ENCODE data around the gene KRT32.

KRT32 gene

DNA sequence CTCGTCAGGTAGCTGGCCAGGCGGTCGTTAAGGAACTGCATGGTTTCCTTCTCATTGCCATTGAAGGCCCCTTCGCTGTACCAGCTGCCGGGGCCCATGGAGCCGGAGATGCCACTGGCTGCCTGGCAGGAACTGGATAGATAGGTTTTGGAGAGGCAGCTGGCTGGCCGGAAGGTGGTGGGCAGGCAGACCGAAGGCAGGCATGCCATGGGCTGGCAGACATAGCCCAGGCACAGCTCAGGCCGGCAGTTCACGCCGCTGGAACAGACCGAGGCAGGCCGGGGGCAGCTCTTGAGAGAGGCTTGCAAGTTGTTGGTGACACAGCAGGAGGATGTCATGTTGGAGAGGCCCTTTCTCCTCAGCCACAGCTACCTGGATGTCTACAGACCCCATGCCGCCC, at the start of gene KRT32:
KRT32 (minus strand) TSS at position 399 of the 400 bp plus-strand sequence; CDS start at position 338, 61 bp downstream.
- no peak for DNase-seq (ENCODE audit: low read depth in 3 of 3)

DNA sequence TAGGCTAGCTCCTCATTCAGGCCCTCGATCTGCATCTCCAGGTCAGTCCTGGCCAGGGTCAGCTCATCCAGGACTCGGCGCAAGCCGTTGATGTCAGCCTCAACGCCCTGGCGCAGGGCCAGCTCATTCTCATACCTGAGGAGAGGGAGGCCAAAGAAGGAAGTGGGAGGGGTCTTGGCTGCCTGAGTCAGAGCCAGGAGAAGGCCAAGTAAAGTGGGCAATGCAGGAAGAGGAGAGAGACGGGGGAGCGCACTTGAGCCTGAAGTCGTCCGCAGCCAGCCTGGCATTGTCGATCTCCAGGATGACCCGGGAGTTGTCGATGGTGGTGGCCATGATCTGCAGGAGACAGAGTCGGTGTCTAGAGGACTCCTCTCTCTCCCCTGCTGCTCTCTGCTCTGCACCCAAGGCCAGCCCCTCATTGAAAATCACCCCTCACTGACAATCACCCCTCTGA, 49.7 kb upstream of the KRT32 start:
- DNase-seq (ENCODE audit: low read depth in 3 of 3) = no peak

DNA sequence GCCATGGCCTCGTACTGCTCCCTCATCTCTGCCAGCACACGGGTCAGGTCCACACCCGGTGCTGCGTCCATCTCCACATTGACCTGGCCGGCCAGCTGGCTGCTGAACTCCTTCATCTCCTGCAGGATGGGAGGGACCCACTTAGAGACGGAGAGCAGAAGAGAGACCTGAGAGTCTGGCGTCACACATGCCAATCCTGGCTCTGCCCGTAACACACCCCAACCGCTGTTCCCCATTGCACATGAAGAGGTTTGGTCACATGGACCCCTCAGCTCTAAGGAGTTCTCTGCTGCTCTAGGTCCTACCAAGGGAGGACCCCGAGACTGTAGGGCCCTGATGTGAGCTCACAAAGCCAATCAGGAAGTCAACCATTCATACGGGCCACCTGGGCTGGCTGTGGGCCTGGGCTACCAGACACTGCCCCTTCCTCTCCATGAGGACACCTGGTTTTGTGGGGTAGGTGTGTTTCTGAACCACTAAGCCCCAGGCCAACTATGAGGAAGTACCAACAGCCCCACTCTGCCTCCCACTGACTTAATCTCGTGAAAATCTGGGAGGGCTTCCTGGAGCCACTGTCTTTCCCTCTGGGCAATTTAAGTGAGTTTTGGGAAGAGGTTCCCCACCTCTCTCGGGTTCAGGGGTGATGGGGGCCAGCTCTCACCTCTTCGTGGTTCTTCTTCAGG, 49.1 kb upstream of the KRT32 start:
- DNase-seq (ENCODE audit: low read depth in 3 of 3) = no peak

DNA sequence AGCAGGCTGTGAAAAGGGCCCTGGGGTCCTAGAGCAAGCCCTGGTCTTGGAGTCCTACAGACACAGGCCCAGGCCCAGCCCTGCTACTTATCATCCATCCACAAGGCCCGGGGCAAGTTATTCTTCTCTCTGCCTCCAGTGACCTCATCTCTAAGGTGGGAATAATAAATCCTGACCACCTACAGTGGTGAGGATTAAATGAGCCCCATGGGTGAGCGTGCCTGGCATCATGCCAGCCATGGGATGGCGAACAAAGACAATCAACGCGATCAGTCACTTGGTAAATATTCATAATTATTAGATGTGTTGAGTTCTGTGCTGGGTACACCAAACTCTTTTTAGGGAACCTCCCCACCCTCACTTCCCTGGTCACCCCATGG, 46.0 kb upstream of the KRT32 start:
- DNase-seq (ENCODE audit: low read depth in 3 of 3) = no peak

DNA sequence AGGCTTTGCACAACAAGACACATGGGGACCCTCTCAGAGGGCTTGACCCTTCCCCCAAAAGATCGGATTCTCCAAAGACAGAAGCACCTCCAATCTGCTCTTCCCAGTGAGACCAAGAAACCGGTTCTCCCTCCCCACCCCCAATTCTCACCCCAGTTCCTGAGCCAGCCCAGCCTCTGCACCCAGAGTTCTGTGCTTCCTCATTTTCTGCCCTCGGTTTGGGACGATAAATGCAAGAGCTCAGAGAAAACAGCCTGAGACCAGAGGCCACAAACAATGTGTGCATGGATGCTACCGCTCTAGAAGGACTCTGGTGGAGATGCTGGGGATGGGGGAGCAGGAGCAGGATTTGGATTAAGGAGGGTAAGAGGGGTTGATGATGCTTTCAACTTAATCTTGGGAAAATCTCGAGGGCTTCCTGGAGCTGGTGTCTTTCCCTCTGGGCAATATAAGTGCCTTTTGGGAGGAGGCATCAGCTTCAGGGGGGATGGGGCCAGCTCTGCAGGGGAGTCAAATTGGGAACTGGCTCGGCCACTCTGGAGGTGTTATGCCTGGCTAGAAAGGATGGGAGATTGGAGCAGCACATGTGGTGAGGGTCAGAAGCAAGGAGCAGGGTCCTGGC, 45.5 kb upstream of the KRT32 start:
- DNase-seq (ENCODE audit: low read depth in 3 of 3) = no peak

DNA sequence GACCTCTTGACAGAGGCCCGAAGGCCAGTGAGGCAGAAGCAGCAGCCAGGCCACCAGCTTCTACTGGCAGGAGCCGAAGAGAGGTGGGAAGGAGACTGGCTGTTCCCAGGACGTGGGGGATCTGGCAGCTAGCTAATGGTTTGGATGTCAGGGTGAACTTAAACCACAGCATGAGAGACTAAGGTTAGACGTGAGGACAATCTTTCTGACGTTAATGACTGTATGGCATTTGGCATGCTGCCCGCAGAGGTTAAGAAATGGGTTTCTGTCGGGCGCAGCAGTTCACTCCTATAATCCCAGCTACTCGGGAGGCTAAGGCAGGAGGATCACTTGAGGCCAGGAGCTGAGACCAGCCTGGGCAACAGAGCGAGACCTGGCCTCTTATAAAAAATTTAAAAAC, 44.5 kb upstream of the KRT32 start:
- no peak for DNase-seq (ENCODE audit: low read depth in 3 of 3)

DNA sequence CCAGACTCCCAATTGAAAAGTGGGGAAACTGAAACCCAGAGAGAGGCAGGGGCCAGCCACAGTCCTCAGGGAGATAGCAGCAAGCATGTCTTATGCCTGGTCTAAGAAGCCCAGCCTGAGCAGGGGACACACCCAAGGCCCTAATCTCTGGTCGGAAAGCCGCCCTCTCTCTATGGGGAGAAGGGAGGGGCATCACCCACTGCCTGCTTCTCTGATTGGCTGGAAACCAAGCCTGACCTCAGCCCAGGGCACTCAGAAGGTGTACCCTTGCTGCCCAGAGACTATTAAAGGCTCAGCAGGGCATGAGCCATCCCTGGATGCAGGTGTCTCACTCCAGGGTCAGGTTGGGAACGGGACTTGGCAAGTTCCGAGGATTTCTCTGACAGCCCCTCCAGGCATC, 43.9 kb upstream of the KRT32 start:
- no peak for DNase-seq (ENCODE audit: low read depth in 3 of 3)

DNA sequence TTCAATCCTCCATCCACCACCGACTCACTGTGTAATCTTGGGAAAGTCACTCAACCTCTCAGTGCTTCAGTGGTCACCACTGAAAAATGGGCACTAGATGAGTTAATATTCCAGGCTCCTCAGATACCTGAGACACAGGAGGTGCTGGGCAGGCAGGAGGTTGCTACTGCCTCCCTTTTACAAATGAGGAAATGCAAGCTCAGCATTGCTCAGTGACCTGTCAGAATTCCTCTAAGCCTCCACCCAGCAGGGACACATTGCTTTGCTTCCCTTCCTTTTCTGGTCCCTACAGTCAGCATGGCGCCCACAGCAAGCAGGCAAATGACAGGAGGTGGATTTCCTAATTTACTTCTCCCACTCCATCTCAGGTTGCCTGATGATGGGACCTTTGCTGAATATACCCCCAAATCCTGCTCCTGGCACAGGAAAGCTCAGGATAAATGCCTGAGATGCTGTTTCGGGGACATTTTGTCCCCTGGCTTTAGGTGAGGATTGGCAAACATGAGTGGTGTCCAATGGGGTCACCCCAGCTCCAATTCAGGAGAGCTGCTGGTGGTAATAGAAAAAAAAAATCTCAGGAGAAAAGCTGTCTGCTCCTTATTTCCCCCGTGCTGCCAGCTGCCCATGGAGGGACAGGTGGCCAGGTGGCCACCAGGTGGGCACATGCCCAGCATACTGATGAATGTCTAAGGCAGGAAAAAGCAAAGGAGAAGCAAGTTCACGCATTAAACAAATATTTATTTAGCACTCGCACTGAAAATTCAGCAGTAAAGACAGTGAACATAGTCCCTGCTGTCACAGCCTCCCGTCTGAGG, 43.3 kb upstream of the KRT32 start:
- no peak for DNase-seq (ENCODE audit: low read depth in 3 of 3)

DNA sequence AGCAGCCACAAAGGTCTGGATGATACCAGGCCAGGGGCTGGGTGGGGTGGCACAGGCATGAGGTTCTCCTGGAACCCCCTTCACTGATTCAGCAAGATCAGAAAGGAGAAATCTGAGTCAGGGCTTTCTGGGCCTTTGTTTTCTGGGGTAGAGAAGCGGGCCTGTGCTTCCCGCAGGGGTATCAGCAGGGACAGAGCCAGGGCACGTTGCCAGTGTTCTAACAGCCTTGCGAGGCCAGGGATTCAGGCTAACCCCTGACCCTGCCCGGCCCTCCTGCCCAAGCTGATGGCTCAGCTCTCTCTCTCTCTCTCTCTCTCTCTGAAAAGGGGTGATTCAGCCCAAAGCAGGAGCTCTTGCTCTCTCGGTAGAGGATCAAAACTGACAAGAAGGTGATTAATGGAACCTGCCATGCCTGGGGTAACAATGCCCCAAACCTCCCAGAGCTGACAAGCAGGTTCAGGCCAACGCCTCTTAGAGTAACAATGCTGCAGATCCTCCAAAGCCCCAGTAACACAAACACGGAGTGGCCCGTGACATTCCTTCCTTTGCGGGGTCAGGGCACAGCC, 40.2 kb upstream of the KRT32 start:
- no peak for DNase-seq (ENCODE audit: low read depth in 3 of 3)

DNA sequence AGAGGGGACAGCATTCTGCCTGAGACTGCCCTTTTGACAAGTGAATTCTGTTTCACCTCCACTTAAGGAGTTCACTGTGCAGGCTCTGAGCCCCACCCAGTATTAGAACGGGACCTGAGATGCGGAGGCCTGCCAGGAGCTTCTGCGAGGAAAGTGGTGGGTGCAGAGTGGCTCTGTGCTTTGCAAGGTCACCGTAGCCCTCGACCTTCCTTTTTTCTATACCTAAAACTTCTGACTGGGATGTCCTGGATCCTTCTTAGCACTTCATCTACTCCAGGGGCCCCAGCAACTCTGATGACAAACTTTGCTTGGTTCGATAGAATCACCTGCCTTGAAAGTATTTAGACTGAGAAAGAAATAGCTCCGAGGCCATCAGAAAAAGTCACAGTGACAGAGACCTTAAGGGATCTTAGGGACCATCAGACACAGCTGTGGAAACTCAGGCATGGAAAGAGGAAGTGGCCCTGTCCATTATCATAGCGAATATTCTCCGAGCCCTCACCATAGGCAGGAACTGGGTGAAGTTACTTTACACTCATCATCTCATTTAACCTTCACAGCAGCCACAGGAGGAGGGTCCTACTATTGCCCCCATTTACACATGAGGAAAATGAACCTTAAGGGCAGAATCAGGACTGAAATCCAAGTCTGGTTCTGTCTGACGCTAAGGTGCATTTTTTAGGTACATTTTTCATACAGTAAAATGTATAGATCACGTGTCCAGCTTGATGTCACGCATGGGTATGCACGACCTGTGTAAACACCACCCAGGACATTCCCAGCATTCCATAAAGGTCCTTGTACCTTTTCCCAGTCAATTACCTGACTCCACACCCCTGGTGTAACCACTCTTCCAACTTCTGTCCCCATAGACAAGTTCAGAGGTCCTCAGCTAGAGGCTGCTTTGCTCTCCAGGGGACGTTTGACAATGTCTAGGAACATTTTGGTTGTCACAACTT, 38.9 kb upstream of the KRT32 start:
- no peak for DNase-seq (ENCODE audit: low read depth in 3 of 3)

DNA sequence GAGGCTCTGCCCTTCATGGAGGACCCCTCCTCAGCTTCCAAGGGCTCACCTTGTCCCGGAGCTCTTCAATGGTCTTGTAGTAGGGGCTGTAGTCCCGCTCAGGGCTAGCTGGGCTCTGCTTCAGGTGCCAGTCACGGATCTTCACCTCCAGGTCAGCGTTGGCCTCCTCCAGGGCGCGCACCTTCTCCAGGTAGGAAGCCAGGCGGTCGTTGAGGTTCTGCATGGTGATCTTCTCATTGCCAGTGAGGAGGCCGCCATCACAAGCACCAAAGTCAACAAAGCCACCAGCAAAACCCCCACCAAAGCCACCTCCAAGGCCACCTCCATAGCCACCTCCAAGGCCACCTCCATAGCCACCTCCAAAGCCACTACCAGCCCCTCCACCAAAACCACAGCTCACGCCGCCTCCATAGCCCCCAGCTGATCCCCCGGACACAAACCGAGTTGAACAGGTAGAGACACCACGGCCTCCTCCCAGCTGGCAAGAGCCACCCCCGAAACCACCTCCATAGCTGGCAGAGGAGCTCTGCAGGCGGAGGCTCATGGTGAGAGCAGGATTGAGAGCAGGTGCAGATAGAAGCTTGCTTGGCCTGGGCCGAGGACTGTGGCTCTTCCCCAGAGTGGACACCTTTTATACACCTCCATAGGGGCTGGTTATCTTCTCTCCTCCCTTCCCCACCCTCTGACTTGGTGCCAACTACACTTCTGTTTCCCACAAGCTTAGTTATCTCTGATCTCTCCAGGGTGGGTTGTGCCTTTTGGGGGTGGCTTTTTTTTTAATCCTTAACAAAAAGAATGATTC, 38.0 kb upstream of the KRT32 start, which contains the start of gene KRT13:
KRT13 (minus strand) TSS at position 606 of the 802 bp plus-strand sequence; CDS start at position 544, 62 bp downstream.
- no peak for DNase-seq (ENCODE audit: low read depth in 3 of 3)

DNA sequence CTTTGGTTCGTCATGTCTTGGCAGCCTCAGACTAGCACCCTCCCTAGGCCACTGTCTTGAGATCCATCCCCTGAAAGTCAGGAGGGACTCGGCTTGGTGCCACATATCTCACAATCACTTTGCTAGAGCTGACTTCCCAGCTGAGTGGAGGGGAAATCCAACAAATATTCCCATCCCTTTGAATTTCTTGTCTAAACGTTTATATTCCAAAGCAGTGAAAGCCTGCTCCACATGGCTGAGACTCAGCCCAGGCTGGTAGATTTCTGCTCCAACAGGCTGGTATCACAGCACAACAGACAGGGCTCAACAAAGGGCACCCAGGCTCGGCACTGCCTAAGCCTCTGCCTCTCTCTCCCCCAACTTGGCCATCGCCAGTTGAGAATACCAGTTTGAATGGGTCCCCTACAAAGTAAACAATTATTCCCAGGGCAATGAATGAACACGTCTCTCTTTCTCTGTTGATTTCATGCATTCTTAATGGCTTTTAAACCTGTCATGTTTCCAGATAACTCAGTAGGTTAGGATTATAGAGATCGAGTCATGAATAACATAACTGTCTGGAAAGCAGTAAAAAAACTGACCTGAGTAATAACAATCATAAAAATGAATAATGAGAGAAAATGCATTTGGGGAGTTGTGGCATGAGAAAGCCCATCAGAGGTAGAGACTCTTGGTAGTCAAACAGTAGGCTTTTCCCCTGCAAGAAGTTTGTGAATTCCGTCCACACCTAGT, 37.2 kb upstream of the KRT32 start:
- no peak for DNase-seq (ENCODE audit: low read depth in 3 of 3)

DNA sequence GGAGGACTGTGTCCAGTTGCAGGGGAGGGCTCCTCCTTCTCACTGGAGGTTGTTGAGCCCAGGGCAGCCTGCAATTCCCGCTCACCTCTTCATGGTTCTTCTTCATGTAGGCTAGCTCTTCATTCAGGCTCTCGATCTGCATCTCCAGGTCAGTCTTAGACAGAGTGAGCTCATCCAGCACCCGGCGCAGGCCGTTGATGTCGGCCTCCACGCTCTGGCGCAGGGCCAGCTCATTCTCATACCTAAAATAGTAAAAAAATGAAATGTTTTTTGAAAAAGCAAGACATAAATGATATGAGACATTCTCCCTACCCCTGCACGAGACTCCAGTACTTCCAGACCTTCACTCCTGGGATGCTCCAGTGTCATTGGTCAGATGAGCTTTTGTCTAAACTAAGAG, 36.0 kb upstream of the KRT32 start:
- no peak for DNase-seq (ENCODE audit: low read depth in 3 of 3)

DNA sequence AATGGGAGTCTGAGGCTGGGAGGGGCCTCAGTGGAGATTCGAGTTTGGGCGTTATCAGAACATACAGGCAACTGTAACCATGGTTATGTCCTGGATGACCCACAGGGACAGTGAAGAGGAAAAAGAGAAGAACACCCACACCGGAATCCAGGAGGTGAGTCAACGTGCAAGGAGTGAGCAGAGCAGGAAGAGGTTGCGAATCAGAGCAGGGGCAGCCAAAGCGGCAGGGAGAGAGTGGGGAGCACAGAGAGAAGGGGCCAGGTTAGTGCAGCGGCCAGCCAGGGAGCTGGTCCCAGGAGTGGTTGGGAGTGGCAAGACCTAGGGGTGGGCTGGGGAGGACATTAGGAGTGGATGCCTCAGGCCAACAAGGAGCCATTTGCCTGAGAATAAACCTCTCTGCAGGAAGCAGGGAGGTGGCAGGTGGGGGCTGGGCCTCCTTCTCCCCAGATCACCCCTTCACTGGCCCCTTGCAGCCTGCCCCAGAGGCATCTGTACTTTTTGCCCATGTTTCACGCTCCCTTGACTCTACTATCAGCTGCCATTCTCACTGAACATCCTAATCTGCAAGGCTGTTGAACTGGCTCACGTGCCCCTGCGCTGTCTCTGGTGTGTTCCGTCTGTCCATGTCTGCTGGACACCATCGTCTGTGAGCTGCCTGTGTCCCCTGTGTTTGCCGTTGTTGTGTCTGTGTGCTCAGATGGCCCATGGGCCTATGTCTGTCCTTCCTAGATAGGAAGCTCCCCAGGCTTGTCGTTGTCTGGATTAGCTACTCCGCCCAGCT, 33.1 kb upstream of the KRT32 start:
- DNase-seq (ENCODE audit: low read depth in 3 of 3) = no peak

DNA sequence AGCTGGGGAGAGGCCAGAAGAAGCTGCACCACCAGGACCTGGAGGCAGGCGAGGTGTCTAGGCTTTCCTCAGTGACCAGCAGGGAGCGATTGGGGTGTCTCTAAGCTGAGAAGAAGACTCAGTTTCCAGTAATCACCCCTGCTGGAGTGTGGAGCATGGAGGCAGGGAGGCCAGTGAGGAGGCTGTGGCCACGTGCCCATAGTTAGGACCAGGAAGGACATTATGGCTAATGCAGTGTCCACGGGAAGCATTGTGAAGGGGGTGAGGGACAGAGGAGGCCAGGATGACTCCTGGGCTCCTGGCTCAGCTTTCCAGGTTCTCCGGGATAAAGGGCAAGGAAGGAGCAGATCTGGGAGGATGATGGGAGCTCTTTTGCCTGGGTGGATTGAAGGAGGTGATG, 32.5 kb upstream of the KRT32 start:
- no peak for DNase-seq (ENCODE audit: low read depth in 3 of 3)

DNA sequence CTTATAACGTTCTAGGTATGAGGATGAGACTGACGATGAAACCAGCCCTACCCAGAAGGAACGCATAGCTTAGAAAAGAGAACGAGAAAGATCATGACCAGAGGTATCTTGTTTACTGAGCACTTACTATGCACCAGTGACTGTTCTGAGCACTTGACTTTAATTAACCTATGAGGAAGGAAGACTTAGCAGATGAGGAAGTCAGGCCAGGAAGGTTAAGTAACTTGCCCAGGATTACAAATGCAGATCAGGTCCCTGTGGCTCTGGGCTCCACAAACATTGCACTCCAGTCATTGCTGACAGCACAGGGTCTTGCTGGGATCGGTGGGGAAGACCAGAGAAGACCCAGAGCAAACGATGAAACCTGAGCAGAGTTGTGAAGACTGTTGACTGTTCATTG, 31.1 kb upstream of the KRT32 start:
- no peak for DNase-seq (ENCODE audit: low read depth in 3 of 3)

DNA sequence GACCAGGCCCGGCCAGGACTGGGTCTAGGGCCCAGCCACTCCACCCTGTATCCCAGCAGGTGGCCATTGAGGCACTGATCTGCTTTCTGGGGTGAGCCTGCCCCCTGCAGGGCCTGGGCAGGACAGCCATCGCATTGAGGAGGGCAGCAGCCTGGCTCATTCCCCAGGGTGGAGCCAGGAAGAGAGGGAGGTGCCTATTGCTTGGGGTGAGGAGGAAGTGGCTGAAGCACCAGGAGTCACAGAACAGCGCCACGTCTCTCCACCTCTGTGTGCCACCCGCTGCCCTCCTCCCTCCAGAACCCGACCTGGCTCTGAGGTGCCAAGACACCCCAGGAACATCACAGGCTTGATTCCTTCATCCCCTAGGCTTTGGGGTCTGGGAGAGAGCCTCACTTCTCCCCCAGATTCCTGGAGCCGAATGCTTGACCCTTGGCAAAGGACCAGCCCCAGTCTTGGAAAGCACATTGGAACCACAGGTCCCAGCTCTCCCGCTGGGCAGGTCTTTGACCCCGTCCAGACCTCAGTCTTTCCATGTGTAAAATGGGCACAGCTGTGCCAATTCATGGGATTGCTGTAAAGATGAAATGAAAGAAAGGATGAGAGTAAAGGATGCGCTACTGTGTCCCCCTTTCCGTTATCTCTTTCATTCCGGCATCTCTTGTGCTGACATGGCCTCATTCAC, 29.8 kb upstream of the KRT32 start:
- DNase-seq (ENCODE audit: low read depth in 3 of 3) = peak; percentile 41 to 78 (median 70)

DNA sequence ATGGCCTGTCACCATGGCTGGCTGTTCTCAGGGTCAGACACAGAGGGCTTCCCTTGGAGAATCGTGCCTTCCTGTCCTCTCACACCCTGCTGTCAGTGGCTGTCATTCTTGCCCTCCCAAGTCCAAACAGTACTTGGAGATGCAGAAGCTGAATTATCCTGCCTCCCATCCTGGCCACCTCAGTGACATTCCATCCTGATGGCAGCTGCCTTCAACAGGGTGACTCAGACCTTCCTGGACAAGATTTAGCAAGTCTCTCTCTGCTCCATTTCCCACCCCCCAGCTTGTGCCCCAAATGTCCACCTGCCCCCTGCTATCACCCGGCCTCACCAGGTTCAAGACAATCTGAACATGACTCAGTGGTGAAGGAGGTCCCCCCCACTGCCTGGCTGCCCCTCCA, 27.3 kb upstream of the KRT32 start:
- no peak for DNase-seq (ENCODE audit: low read depth in 3 of 3)

Measured in stimulated activated CD4-positive, alpha-beta T cell treated with anti-CD3 and anti-CD28 coated beads, TNF-alpha, amount 100 ng/mL, for 48 hours (primary cell).